Transverse colon (tissue), 4 donors: ENCODE results near the gene PIGU. TPM values are rescaled to one million over a fixed set of nuclear protein-coding genes. Genes with fewer than 3 reads are reported as not detected.
"Not testable (repeated sequence)": the region's sequence is repeated elsewhere in the genome, so short reads cannot be mapped to it uniquely, and the experiment has no call there.

Experiments used
- DNase-seq: peaks from one replicate; pipeline ENCODE4 v3.0.0-alpha.2; 2019
- H3K27ac ChIP-seq, 4 donors: fragments of 200-600 bp; sonication (generic); 2 replicates each; pipeline ENCODE4 v1.5.1; 2016 to 2018; ENCODE audit warnings: inconsistent platforms in 4 of 4
- H3K27me3 ChIP-seq: fragments of 200-600 bp; sonication (generic); 2 replicates; pipeline ENCODE4 v1.5.1; 2017; ENCODE audit warnings: inconsistent platforms
- H3K36me3 ChIP-seq, 4 donors: fragments of 200-600 bp; sonication (generic); 2 replicates each; pipeline ENCODE4 v1.5.1; 2017 to 2019; ENCODE audit warnings: inconsistent platforms in 4 of 4
- H3K4me1 ChIP-seq, 4 donors: fragments of 200-600 bp; sonication (generic); 2 replicates each; pipeline ENCODE4 v1.5.1; 2017 to 2020; ENCODE audit warnings: inconsistent platforms in 4 of 4
- H3K4me3 ChIP-seq, 4 donors: fragments of 200-600 bp; sonication (generic); 1 replicate in 1 of 4; 2 replicates in 3 of 4; pipeline versions ENCODE4 v1.5.1 to v1.6.1; 2017 to 2019; ENCODE audit warnings: inconsistent platforms in 4 of 4
- H3K9me3 ChIP-seq, 2 donors: fragments of 200-600 bp; sonication (generic); 2 replicates each; pipeline ENCODE4 v1.5.1; 2017 to 2019; ENCODE audit warnings: inconsistent platforms in 2 of 2
- EP300 ChIP-seq: sonication (generic); formaldehyde crosslinking; IDR thresholded peaks from one replicate; pipeline ENCODE4 v1.6.1; 2017; ENCODE audit warnings: antibody characterized with exemption, low read depth
- POLR2A ChIP-seq: fragments of 450-650 bp; IDR thresholded peaks from one replicate; pipeline ENCODE4 v1.6.1; 2016; ENCODE audit warnings: antibody characterized with exemption, mild to moderate bottlenecking, moderate library complexity
- POLR2AphosphoS5 ChIP-seq, 3 donors: sonication (generic); formaldehyde crosslinking; IDR thresholded peaks; one replicate each; pipeline ENCODE4 v1.6.1; 2016; ENCODE audit warnings: antibody characterized with exemption in 3 of 3
- WGBS, 2 donors: methylation state at CpG; one replicate each; pipeline ENCODE4 v1.1.5; 2018; ENCODE audit warnings: low coverage in 1 of 2; 5-methylcytosine and 5-hydroxymethylcytosine counted together
- in situ Hi-C, 4 donors: fragments of 200-750 bp; cut with MboI; loops; one replicate each; pipeline versions ENCODE4 v1.15.0 to v1.15.1; 2017; ENCODE audit warnings: low sequenced_read_pairs in 3 of 4, low pct_ligation_motif_present in 1 of 4, low pct_unique_long_range_greater_than_20kb in 1 of 4
- intact Hi-C: fragments of 100-400 bp; cut with DNase I; formaldehyde crosslinking; loops from one replicate; pipeline ENCODE4 v1.15.1; 2023; ENCODE audit warnings: low total_unique reads
- total RNA-seq, 4 donors: library from RNA; depleted of rRNA; stranded (reverse); fragments of >200 nt; gene quantifications; one replicate each; pipeline ENCODE4 v1.1.0, GENCODE V29; 2016
- TF ChIP-seq, protein P1 (sequence below), 5 experiments: fragments of 200-600 bp in 3 of 5; fragments of 450-650 bp in 2 of 5; sonication (generic) in 3 of 5; IDR thresholded peaks; 1 replicate in 2 of 5; 2 replicates in 3 of 5; pipeline ENCODE4 v1.5.1; 2016 to 2017; ENCODE audit warnings: antibody characterized with exemption in 5 of 5, inconsistent platforms in 3 of 5, mild to moderate bottlenecking in 2 of 5, moderate library complexity in 1 of 5

The PIGU gene
- total RNA-seq, 4 donors from 2014 or later: 4.1 to 28.7 (median 16.8) TPM

DNA sequence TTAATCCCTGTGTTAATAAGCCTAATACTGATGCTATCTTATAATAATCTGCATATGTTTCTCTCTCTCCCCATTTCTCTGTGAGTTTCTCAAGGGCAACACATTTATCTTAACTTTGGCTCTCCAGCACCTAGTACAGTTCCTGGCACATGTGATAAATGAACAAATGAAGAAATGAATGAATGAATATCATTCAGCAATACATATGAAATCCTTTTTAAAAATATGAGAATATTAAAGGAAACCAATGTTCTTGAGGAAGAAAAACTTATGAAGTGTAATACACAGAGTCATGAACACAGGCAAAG, 55.9 kb downstream of the PIGU start:
- intact Hi-C loops: no loop called here
- Histone ChIP-seq H3K4me3 (no peak overlapping the region), H3K27me3 (no peaks in the 10 kb centered on the region), H3K9me3 (no peaks in the 10 kb centered on the region), H3K4me1 (peaks cover 0 to 18% (median 3%) of the 10 kb centered on the region in 4 donors), H3K27ac (peak overlapping the region; percentile 42 to 68 (median 60)), H3K36me3 (no peaks in the 10 kb centered on the region)
- in situ Hi-C loops: no loop called here
- no peak for TF ChIP-seq POLR2AphosphoS5 (IDR thresholded peaks at IDR 0.05)
- TF ChIP-seq POLR2A: no peak
- TF ChIP-seq, protein P1, sequence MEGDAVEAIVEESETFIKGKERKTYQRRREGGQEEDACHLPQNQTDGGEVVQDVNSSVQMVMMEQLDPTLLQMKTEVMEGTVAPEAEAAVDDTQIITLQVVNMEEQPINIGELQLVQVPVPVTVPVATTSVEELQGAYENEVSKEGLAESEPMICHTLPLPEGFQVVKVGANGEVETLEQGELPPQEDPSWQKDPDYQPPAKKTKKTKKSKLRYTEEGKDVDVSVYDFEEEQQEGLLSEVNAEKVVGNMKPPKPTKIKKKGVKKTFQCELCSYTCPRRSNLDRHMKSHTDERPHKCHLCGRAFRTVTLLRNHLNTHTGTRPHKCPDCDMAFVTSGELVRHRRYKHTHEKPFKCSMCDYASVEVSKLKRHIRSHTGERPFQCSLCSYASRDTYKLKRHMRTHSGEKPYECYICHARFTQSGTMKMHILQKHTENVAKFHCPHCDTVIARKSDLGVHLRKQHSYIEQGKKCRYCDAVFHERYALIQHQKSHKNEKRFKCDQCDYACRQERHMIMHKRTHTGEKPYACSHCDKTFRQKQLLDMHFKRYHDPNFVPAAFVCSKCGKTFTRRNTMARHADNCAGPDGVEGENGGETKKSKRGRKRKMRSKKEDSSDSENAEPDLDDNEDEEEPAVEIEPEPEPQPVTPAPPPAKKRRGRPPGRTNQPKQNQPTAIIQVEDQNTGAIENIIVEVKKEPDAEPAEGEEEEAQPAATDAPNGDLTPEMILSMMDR (IDR thresholded peaks at IDR 0.05): no peak
- TF ChIP-seq EP300: no peak
- no peak for DNase-seq

DNA sequence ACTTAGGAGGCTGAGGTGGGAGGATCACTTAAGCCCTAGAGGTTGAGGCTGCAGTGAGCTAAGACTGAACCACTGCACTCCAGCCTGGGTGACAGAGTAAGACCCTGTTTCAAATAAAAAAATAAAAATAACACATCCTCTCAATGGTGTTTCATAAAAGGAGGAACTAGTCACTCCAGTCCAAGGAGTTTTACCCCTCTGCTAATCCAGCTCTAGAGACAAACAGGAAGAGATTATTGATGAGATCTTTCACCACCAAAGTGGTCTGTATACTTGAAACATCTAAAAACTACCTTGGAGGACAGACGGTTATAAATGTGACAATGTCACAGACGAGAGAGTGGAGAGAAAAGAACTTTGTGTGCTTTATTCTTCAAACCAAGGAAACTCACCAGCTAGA, 58.2 kb downstream of the PIGU start:
- H3K4me3 ChIP-seq: no peak overlapping the region
- no peak for DNase-seq
- H3K27me3 ChIP-seq: no peaks in the 10 kb centered on the region
- H3K27ac ChIP-seq: no peak overlapping the region
- H3K9me3 ChIP-seq: no peaks in the 10 kb centered on the region
- TF ChIP-seq POLR2AphosphoS5 (IDR thresholded peaks at IDR 0.05): no peak
- no peak for TF ChIP-seq POLR2A
- no peak for TF ChIP-seq EP300
- TF ChIP-seq, protein P1 (IDR thresholded peaks at IDR 0.05): no peak
- H3K4me1 ChIP-seq: peaks cover 0 to 18% (median 3%) of the 10 kb centered on the region in 4 donors
- 67 to 84% methylated on average over 2 of the region's 2 CpGs for WGBS, 2 donors
- intact Hi-C loops: no loop called here
- no peaks in the 10 kb centered on the region for H3K36me3 ChIP-seq
- in situ Hi-C loops: no loop called here

GRCh38 chr20:34616913-34617312, 60.0 kb downstream of the PIGU start:
- H3K27me3 ChIP-seq, in situ Hi-C loops, H3K9me3 ChIP-seq, H3K27ac ChIP-seq, H3K4me3 ChIP-seq, DNase-seq, H3K36me3 ChIP-seq, H3K4me1 ChIP-seq, intact Hi-C loops: not testable (repeated sequence)
- WGBS, 2 donors: 94 to 96% methylated on average over 2 to 8 of the region's 8 CpGs

DNA sequence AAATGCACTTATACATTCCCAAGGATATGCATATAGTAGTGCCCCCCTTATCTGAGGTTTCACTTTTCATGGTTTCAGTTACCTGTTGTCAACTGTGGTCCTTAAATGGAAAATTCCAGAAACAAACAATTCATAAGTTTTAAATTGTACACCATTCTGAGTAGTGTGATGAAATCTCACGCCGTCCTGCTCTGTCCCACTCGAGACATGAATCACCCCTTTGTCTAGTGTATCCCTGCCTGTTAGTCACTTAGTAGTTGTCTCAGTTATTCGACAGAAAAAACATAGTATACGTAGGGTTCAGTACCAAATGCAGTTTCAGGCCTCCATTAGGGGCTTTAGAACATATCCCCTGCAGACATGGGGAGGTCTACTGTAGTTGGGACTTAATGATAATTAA, 61.4 kb downstream of the PIGU start:
- WGBS, 2 donors: 79 to 92% methylated on average over 5 of the region's 5 CpGs
- TF ChIP-seq EP300 (no peak), POLR2AphosphoS5 (IDR thresholded peaks at IDR 0.05) (no peak), POLR2A (no peak)
- TF ChIP-seq, protein P1 (IDR thresholded peaks at IDR 0.05): no peak
- no peaks in the 10 kb centered on the region for H3K36me3 ChIP-seq
- no peak overlapping the region for H3K4me3 ChIP-seq
- intact Hi-C loops (no loop called here), in situ Hi-C loops (no loop called here)
- DNase-seq: no peak
- no peak overlapping the region for H3K27ac ChIP-seq
- H3K9me3 ChIP-seq: no peaks in the 10 kb centered on the region
- no peaks in the 10 kb centered on the region for H3K27me3 ChIP-seq
- H3K4me1 ChIP-seq: no peaks in the 10 kb centered on the region

DNA sequence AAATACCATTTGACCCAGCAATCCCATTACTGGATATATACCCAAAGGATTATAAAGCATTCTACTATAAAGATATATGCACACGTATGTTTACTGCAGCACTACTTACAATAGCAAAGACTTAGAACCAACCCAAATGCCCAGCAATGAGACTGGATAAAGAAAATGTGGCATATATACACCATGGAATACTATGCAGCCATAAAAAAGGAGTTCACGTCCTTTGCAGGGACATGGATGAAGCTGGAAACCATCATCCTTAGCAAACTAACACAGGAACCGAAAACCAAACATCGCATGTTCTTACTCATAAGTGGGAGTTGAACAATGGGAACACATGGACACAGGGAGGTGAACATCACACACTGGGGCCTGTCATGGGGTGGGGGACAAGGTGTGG, 64.9 kb downstream of the PIGU start:
- H3K4me3 ChIP-seq, DNase-seq, H3K4me1 ChIP-seq, intact Hi-C loops, H3K27ac ChIP-seq, in situ Hi-C loops, H3K27me3 ChIP-seq, H3K36me3 ChIP-seq, H3K9me3 ChIP-seq: not testable (repeated sequence)
- 96% methylated on average over 4 of the region's 4 CpGs for WGBS, 2 donors
